Kasumi-1 (cell line): ENCODE data around the gene TRIM33.
"Not testable (repeated sequence)": the region's sequence is repeated elsewhere in the genome, so short reads cannot be mapped to it uniquely, and the experiment has no call there.

Source experiments
- DNase-seq, 2 experiments: peaks; one replicate each; lab custom pipeline; 2025; lab: John Stamatoyannopoulos, UW

TRIM33 gene

DNA sequence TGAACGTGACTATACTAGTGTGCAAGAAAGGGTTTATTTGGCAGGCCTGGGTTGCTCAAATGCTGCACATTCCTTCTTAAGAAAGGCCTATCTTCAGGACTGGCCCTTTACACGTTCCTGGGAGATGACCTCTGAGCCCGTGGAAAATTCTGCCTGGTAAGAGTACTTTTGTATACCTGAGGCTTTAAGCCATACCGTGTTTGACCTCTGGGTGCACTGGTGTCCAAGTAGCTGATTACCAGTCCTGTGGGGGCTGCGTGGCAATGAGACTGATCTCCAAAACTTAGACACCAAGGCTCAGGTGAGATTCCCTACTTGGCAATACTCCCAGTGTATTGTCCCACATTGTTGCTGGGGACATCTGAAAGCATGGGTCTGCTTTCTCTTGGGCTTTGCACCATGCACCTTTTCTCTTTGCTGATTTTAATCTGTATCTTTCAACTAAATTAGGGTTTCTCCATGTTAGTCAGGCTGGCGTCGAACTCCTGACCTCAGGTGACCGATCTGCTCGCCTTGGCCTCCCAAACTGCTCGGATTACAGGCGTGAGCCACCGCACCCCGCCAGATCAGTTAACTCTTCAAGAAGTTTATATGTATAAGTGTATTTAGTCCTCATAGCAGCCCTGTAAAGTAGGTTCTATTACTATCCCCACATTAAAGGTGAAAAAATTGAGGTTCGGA, 44.5 kb downstream of the TRIM33 start:
- DNase-seq = no peak

DNA sequence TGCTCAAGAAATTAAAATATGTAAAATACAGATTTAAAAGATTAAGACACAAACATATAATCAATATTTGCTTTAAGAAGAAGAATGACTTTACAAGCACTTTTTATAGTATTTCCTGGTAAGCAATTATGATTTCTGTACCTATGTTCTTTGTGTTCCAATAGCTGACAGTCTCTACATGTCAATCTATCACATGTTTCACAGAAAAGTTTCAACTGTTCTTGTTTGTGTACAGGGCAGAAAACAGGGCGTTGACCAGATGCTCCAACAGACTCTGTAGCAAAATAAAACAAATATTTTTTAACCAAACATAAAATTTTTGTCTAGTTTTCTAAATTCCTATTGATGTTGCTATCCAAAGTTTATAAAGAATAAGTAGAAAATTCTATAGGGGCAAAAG, 48.0 kb downstream of the TRIM33 start:
- no peak for DNase-seq

DNA sequence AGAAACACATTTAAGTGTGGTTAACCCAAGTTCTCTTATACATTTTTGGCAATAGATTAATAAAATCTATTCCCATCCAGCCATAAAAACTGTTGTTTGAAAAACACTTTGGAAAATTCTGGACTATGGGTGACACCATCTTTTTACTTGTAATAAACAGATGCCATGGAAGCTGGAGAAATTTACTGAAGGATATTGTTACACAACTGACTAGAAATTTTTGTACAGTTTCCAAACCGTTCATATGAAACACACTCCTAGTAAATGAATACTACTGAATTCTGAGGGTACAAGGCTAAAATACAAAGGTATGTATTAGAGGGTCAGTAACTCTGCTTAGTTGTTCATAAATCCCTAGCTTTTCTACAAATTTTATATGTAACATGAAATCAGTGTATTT, 48.7 kb downstream of the TRIM33 start:
- DNase-seq = no peak

DNA sequence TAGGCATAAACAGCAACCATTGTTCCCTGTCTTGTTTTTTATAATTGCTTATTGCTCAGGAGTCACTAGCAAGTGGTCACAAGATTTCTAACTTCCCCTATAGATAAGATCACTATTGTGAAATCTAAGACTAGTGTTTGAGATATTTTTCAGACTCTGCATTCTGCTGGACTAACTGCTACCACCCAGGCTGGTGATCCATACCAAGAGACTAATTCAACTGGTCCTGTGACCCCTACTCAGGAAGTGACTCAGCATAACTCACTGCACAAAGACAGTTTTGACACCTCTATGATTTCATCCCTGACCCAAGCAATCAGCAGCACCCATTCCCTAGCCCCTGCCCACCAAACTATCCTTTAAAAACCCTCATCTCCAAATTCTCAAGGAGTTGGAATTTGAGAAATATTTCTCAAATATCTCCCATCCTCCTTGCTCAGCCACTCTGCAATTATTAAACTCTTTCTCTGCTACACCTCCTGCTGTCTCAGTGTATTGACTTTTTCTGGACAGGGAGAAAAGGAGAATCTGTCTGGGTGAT, 52.7 kb downstream of the TRIM33 start:
- peak in 1 of 2 experiments; percentile 13 for DNase-seq

DNA sequence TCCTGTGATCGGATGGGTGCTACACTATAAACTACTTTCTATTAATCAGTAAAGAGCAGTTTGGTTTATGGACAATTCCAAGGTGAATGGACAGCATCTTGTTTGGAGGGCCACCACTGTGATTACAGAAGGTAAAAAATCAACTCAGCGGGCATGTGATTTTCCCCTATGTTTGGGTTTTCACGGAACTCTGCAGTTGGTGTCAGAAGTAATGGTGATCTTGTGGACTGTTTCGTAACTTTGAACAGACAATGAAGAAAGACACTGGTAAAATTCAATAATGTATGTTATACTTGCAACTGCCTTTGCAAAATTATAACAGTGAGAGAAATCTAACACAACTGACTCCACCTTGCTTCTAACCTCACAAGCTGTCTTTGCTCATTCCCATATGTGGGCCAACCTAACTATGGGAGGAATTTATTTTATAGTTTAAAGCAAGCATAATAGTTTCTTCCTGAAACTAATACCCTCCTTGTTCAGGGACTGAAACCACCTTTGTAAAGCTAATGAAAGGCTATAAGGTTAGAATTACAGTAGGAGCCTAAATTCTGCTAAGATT, 53.2 kb downstream of the TRIM33 start:
- no peak for DNase-seq

DNA sequence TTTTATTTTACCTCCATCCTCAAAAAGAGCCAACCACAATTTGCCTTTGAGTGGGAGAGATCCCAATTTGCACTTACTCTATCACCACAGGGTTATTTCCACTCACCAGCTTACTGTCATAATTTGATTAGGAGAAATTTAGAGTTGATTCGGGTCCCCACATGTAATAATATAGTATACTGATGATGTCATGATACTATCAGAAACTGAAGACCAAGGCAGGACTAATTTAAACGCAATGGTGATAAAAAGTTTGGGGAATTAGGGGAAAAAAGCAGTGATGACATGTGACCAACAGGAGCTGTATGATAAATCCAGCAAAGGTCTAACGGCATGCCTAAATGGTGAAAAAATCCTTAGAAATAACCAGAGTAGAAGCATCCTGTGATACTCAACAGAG, 54.4 kb downstream of the TRIM33 start:
- DNase-seq = no peak

DNA sequence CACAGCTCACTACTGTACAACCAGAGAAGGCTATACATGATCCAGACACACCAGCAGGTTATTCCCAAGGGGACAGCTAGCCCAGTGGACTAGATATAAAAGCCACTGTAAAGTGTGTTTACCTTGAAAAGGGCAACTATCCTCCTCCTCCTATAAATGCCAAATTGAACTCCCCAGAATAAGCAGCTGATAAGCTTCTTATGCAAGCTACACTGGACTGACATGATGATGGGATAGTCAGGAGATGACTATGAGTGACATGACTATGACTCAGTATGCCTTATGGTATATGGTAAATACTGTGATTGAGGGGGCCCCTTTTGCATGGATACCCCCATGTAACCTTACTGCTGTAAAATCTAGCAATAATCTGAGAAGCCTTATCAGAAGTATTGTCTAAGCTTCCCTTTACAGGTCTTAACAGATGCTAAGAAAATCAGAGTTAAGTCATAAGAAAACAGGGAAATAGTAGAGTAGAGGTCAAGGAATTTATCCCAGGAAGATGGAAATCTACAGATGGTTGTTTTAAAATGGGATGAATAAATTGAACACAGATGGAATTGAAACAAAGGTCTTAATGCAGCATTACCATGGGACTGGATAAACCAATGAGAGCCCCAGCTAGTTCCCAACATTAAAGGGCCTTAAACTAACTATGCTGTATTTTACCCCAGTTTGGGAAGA, 55.8 kb downstream of the TRIM33 start:
- DNase-seq = no peak

DNA sequence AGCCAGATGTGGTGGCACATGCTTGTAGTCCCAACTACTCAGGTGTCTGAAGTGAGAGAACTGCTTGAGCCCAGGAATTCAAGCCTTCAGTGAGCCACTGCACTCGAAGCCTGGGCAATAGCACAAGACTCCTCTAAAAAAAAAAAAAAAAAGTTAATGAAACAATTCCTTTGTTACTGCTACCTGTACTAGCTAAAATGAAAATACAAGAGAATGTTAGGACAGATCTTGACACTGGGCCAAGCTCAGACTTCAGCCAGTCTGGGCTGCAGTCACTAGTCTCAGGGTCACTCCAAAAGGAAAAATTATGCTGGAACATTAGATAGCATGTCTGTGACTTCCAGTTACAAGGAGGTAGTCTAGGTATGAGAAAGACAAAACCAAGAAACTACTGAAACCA, 56.5 kb downstream of the TRIM33 start:
- DNase-seq = no peak

DNA sequence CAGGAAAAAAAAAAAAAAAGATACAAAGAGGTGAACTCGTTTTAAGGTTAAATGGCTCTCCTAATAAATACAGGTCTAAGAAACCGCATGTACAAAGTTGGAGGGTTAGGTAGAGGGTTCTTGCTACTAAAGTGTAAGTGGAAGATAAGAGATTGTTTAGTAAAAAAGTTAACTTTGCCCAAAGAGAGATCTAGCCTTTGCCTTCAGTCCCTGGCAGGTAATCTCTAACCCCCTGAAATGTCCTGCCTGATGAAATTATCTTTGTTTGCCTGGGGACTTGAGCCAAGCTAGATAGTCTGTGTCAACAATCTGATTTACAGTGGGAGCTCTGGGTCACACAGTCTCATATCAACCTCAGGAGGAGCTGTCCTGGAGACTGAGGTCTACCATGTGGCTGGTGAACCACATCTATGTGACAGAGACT, 57.6 kb downstream of the TRIM33 start:
- DNase-seq = no peak

DNA sequence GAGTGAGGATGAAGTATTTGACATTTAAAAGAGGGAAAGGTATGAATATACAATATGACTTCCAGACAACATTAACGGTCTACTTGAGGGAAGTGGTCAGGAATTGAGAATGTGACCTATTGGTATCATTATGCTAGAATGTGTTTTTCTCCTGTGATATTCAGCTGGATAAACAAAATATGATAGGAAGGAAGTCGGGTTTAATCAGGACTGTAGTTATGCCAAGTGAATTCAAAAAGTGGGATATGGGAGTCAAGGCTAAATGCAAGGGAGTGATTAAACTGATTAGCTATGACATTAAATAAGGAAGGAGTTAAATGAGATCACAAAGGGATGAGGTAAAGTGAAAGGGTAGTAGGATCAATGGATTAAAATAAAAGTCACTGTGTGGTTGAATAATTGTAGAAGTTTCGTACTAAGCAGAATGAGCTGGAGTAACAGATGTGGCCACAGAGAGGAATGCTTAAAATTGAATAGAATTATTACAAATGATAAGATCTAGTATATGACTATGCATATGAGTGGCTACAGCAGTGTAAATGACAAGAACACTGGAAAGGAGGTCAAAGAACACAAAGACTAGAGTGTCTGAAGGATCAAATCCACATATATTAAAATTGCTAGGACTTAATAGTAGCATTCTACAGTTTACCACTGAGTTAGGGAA, 62.5 kb downstream of the TRIM33 start:
- DNase-seq = no peak

DNA sequence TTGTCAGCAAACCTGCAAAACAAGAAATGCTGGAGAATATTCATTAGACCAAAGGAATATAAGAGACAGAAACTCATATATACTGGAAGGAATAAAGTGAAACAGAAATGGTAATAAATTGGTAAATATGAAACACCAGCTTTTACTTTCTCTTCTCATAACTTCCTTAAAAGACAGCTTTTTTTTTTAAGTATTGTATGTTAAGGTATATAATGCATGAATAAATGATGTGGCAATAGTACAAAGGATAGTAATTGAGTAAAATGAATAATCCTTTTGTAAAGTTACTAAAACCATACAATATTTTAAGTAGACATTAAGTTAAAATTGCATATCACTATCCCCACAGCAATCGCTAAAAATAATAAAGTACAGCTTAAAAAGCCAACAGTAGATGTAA, 64.8 kb downstream of the TRIM33 start:
- DNase-seq = no peak

DNA sequence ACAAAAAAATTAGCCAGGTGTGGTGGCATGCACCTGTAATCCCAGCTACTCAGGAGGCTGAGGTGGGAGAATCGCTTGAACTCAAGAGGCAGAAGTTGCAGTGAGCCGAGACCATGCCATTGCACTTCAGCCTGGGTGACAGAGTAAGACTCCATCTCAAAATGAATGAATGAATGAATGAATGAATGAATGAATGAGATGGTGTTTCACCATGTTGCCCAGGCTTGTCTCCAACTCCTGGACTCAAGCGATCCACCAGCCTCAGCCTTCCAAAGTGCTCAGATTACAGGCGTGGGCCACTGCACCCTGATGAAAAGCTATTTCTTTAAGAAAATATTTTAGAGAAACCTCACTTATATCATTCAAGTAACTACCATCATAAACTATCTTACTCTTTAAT, 67.8 kb downstream of the TRIM33 start:
- DNase-seq = not testable (repeated sequence)

DNA sequence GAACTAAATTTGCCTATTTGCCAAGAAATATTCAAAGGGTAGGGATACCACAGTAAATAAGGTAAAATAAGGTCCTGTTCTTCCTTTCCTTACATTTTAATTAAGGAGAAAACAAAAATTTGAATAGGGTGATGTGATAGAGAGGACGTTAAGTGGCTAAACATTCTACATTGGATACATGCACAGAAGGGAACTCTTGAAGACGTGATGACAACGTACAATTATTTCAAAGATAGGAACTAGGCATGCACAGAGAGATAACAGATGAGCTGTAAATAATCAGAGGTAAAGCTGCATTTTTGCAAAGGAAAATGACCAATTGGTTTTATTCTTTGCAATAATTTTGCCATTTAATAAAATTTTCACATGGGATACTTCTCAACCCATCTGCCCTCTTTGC, 69.7 kb downstream of the TRIM33 start:
- DNase-seq = no peak

DNA sequence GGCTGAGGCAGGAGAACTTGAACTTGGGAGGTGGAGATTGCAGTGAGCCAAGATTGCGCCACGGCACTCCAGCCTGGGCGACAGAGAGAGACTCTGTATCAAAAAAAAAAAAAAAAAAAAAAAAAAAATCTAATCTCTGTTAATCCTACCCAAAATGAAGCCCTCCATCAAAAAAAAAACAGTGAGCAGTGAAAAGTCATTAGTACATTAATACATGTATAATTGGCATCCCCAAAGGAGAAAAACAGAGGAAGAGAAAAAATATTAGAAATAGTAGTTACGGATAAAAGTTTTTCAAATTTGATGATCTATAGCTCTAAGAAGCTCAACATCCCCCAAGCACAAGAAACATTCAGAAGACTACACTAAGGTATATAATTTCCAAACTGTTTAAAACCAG, 71.6 kb downstream of the TRIM33 start:
- DNase-seq = no peak

DNA sequence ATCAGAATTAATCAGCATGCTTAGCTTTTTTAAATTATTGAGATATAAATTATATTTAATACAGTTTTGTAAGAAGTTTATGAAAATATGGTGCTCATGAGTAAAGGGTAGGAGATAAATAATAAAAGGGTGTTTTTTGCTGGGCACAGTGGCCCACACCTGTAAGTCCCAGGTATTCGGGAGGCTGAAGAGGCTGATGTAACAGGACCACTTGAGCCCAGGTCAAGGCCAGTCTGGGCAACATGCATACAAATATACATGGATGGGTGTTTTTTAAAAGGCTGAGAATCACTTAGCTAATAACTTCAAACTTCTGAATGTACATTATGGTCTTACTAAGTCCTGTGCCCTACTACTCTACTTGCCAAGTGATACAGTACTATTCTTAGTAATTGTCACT, 73.2 kb downstream of the TRIM33 start:
- no peak for DNase-seq

DNA sequence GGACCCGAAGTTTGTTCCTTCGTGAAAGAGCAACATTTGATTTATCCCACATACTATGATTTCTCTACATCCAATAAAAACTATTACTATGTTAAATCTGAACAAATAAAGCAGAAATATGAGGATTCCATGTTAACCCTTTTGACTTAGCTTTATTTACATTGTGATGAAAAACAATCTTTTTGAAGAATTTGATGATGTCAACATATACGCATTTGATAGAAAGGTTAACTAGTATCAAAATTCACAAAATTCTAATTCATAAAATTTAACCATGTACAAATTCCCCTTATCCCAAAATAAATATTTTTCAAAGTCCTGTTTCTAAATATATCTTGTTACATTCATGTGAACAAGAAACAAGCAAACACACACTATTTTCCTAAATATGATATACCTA, 74.2 kb downstream of the TRIM33 start:
- DNase-seq = no peak

DNA sequence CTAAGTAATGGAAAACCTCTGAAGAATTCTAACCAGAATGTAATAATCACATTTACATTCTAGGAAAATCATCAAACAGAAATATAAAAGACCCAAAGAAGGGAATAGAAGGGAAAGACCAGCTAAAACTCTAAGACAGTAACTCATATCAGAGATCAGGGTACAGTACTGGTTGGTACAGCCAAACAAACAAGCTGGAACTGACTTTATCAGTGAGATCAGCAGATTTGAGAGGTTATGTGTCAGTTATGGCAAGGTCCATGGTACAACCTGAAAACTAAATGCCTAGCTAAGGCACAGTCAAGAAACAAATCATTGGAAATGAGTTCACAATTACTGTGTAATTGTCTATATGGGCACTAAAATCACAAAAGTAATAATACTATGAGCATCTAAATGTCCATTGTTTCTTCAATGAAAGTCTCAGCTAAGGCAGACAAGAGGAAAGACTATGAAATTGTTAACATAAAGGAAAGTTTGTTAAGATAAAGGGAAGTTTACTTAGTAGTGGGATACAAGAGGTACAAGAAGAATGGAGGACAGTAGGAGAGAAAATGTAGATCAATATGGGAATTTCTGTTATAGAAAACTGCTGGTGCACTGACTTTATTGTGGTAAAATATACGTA, 75.8 kb downstream of the TRIM33 start:
- DNase-seq = no peak

DNA sequence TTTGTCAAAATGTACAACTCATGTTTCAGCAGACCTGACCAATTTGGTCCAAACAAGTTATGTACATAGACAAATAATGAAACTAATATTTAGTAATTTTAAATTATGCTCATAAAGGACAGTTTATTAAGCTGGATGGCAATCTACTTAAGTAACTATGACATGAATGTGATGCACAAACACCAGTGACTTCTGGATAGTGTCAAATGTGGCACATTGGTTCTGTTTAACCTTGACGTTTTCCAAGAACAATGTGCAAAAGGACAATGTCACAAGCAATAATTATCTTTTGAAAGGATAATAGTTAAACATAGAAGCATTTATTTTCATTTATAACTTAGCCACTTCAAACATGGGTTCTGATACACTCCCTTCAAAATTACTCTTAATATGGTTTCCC, 80.0 kb downstream of the TRIM33 start:
- DNase-seq = no peak

DNA sequence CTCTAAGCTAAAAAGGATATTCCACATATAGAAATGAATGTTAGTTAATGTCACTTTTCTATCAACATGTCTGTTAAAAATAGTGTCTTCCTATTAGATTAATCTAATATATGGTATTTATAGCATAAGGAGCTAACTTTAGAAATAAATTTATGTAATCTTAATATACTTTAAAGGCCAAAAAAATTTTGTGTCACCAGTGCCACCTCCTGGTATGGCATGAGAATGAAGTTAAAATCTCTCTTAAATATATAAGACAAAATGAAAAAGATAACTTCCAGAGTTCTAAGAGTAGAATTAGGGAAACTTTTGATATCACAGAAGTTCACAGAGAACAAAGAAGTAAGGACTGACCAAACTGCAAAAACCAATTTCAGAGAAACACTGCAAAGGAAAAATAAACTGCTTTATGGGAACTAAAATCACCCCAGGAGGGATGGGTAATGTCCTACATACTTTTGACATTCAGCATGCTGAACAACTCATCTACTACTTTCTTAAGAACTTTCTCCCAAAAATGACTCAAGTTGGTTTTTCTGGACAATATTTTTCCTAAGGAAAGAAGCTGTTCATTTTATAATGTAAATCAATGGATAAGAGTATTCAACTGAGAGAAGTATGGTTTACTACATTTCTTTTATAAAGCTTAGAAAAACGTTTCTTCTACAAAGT, 82.8 kb downstream of the TRIM33 start:
- peak; percentile 23 to 36 for DNase-seq

DNA sequence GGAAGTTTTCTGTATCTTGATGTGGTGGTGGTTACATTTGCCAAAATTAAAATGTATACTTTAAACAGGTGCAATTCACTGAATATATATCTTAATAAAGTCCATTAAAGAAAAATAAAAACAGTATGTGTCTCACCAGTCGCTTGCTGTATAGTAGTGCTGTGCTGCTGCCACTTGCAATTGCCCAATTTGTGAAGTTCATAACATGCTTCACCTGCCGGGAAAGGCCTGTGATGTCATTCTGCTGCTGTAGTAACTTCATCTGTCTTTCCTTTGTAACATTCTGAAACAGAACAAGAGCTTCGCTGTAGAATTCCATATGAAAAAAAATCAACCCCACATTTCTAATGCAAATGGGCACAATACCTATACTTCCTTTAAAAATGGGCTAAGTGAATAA, 83.4 kb downstream of the TRIM33 start:
- DNase-seq = no peak

DNA sequence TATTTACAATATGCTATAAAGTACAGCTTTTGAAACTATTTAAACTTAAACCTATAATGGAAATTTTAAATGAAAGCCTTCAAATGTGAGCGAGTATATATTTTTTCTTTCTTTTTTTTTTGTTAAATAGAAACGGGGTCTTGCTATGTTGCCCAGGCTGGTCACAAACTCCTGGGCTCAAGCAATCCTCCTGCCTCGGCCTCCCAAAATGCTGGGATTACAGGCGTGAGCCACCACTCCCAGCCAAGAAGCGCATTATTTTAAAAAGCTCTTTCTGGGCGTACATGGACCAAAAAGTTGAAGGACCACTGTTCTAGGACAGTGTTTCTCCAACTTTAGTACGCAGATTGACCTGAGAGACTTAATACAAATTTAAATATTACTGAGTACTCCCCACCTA, 87.5 kb downstream of the TRIM33 start:
- DNase-seq = no peak

DNA sequence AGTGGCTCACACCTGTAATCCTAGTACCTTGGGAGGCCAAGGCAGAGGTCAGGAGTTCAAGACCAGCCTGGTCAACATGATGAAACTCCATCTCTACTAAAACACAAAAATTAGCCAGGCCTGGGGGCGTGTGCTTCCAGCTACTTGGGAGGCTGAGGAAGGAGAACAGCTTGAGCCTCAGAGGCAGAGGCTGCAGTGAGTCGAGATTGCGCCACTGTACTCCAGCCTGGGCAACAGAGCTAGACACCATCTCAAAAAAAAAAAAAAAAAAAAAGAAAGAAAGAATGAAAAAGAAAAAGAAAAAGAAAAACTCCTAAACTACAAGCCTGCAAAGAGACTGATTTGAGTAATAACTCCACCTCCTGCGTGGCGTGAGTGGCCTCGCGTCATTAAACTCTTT, 92.1 kb downstream of the TRIM33 start:
- DNase-seq = not testable (repeated sequence)
